T-helper 9 cell (primary cell): ENCODE measurements around the gene TGFBR2.
"Not testable (repeated sequence)": the region's sequence is repeated elsewhere in the genome, so short reads cannot be mapped to it uniquely, and the experiment has no call there.

Experiments used
- DNase-seq: peaks from one replicate; pipeline ENCODE4 v3.0.0-alpha.2; 2020

TGFBR2 gene

GRCh38 chr3:30659270-30660130 is 53.1 kb downstream of the TGFBR2 start:
- no peak for DNase-seq

- DNase-seq = no peak
Observed at GRCh38 chr3:30660136-30660535, 53.7 kb downstream of the TGFBR2 start.

- no peak for DNase-seq
Observed at GRCh38 chr3:30660656-30661055, 54.3 kb downstream of the TGFBR2 start.

GRCh38 chr3:30661098-30661873 is 54.9 kb downstream of the TGFBR2 start:
- DNase-seq = no peak

- DNase-seq = no peak
Observed at GRCh38 chr3:30662836-30663235, 56.4 kb downstream of the TGFBR2 start.

GRCh38 chr3:30663533-30664241 is 57.3 kb downstream of the TGFBR2 start:
- no peak for DNase-seq

- no peak for DNase-seq
Observed at GRCh38 chr3:30664459-30664858, 58.1 kb downstream of the TGFBR2 start.

- no peak for DNase-seq
Observed at GRCh38 chr3:30664884-30665283, 58.5 kb downstream of the TGFBR2 start.

GRCh38 chr3:30665539-30665938 is 59.1 kb downstream of the TGFBR2 start:
- DNase-seq = no peak

- no peak for DNase-seq
Observed at GRCh38 chr3:30666572-30667279, 60.3 kb downstream of the TGFBR2 start.

- DNase-seq = no peak
Observed at GRCh38 chr3:30667280-30667651, 60.9 kb downstream of the TGFBR2 start.

GRCh38 chr3:30668051-30668609 is 61.7 kb downstream of the TGFBR2 start:
- DNase-seq = no peak

GRCh38 chr3:30669360-30669934 is 63.0 kb downstream of the TGFBR2 start:
- not testable (repeated sequence) for DNase-seq

GRCh38 chr3:30670292-30670691 is 63.9 kb downstream of the TGFBR2 start:
- DNase-seq = no peak

- no peak for DNase-seq
Observed at GRCh38 chr3:30671527-30672286, 65.3 kb downstream of the TGFBR2 start.

GRCh38 chr3:30672287-30672735 is 65.9 kb downstream of the TGFBR2 start:
- no peak for DNase-seq

GRCh38 chr3:30672959-30673358 is 66.6 kb downstream of the TGFBR2 start:
- no peak for DNase-seq

- DNase-seq = no peak
Observed at GRCh38 chr3:30673425-30674341, 67.3 kb downstream of the TGFBR2 start.

- DNase-seq = no peak
Observed at GRCh38 chr3:30675006-30675405, 68.6 kb downstream of the TGFBR2 start.

GRCh38 chr3:30675774-30676173 is 69.4 kb downstream of the TGFBR2 start:
- DNase-seq = no peak
